HepG2 (cell line): ENCODE measurements around the gene SERPINA3. TPM values are rescaled to one million over a fixed set of nuclear protein-coding genes. Genes with fewer than 3 reads are reported as not detected.

Experiments
- DR1 ChIP-seq: sonication (generic); formaldehyde crosslinking; IDR thresholded peaks from 2 replicates; pipeline ENCODE4 v1.8.0; 2021; ENCODE audit warnings: mild to moderate bottlenecking, missing genetic modification reagents, inconsistent platforms
- HNF1A ChIP-seq, 2 experiments: sonication (generic) in 1 of 2; formaldehyde crosslinking in 1 of 2; IDR thresholded peaks; 2 replicates each; pipeline versions ENCODE4 v1.4.0 to v1.6.1; 2016 to 2020; ENCODE audit warnings: borderline replicate concordance in 1 of 2, low read depth in 1 of 2, mild to moderate bottlenecking in 1 of 2, missing genetic modification reagents in 1 of 2
- HOXD1 ChIP-seq: sonication (generic); formaldehyde crosslinking; IDR thresholded peaks from 2 replicates; pipeline ENCODE4 v1.5.0; 2020; ENCODE audit warnings: missing genetic modification reagents
- ISL2 ChIP-seq: sonication (generic); formaldehyde crosslinking; IDR thresholded peaks from 2 replicates; pipeline ENCODE4 v1.5.0; 2020; ENCODE audit warnings: missing genetic modification reagents
- NBN ChIP-seq: fragments of 450-650 bp; conservative IDR thresholded peaks from 2 replicates; pipeline ENCODE4 v1.6.1; 2017
- NCOA2 ChIP-seq: sonication (generic); formaldehyde crosslinking; IDR thresholded peaks from 2 replicates; pipeline ENCODE4 v1.8.0; 2022; ENCODE audit warnings: inconsistent platforms
- NFATC3 ChIP-seq: sonication (generic); formaldehyde crosslinking; IDR thresholded peaks from 2 replicates; pipeline ENCODE4 v1.5.1; 2020; ENCODE audit warnings: mild to moderate bottlenecking, missing genetic modification reagents
- PHF20 ChIP-seq: sonication (generic); formaldehyde crosslinking; IDR thresholded peaks from 2 replicates; pipeline ENCODE4 v1.5.0; 2020; ENCODE audit warnings: mild to moderate bottlenecking, missing genetic modification reagents
- THAP11 ChIP-seq: IDR thresholded peaks from 2 replicates; pipeline ENCODE4 v1.6.1; 2016; ENCODE audit warnings: missing biosample characterization, missing genetic modification reagents
- TSC22D2 ChIP-seq: sonication (generic); formaldehyde crosslinking; IDR thresholded peaks from 2 replicates; pipeline ENCODE4 v1.5.1; 2020; ENCODE audit warnings: missing genetic modification reagents, mild to moderate bottlenecking, borderline replicate concordance
- ZBTB3 ChIP-seq: sonication (generic); formaldehyde crosslinking; IDR thresholded peaks from 2 replicates; pipeline ENCODE4 v1.4.0; 2020; ENCODE audit warnings: low read depth, mild to moderate bottlenecking, moderate library complexity, missing genetic modification reagents, borderline replicate concordance
- ZFP36L1 ChIP-seq: sonication (generic); formaldehyde crosslinking; IDR thresholded peaks from 2 replicates; pipeline ENCODE4 v1.8.0; 2022; ENCODE audit warnings: mild to moderate bottlenecking, missing genetic modification reagents, moderate library complexity
- ZNF17 ChIP-seq: sonication (generic); formaldehyde crosslinking; IDR thresholded peaks from 2 replicates; pipeline ENCODE4 v1.5.0; 2020; ENCODE audit warnings: mild to moderate bottlenecking, missing genetic modification reagents
- ZNF18 ChIP-seq: sonication (generic); formaldehyde crosslinking; IDR thresholded peaks from 2 replicates; pipeline ENCODE4 v1.8.0; 2022; ENCODE audit warnings: mild to moderate bottlenecking, missing genetic modification reagents; ENCODE audit not compliant: insufficient replicate concordance
- ZNF224 ChIP-seq: sonication (generic); formaldehyde crosslinking; IDR thresholded peaks from 2 replicates; pipeline ENCODE4 v1.5.0; 2020; ENCODE audit warnings: mild to moderate bottlenecking, missing genetic modification reagents
- ZNF572 ChIP-seq: sonication (generic); formaldehyde crosslinking; IDR thresholded peaks from 2 replicates; pipeline ENCODE4 v1.5.1; 2020; ENCODE audit warnings: mild to moderate bottlenecking, missing genetic modification reagents
- ZNF670 ChIP-seq: sonication (generic); formaldehyde crosslinking; IDR thresholded peaks from 2 replicates; pipeline ENCODE4 v1.8.0; 2022; ENCODE audit warnings: mild to moderate bottlenecking, missing genetic modification reagents, borderline replicate concordance
- polyA plus RNA-seq, 8 experiments: library from polyadenylated mRNA; depleted of rRNA in 3 of 8; stranded (reverse) in 7 of 8; unstranded in 1 of 8; fragments of >200 nt; fragmentation: Illumina TruSeq in 4 of 8; extraction: Trizol in 4 of 8; gene quantifications; 2 replicates each; pipeline versions ENCODE4 v1.2.1 to v1.2.3, GENCODE V29; 2011 to 2016; ENCODE audit warnings: low read depth in 4 of 8, missing spikeins in 1 of 8, mixed read lengths in 1 of 8; ENCODE audit not compliant: insufficient read depth in 1 of 8
- total RNA-seq, 5 experiments: library from RNA; depleted of rRNA; stranded (reverse); fragments of >200 nt; fragmentation: Illumina TruSeq; extraction: Trizol; gene quantifications; 2 replicates each; pipeline ENCODE4 v1.2.3, GENCODE V29; 2016; ENCODE audit warnings: low read depth in 1 of 5
- TF ChIP-seq, protein P1 (sequence below): sonication (generic); formaldehyde crosslinking; IDR thresholded peaks from 2 replicates; pipeline ENCODE4 v1.5.0; 2020; ENCODE audit warnings: mild to moderate bottlenecking, missing genetic modification reagents

SERPINA3 gene
- total and polyA plus RNA-seq, 2 of the 13 experiments (the other 11 are each of a cell fraction or from before 2014, with no cell fraction given) = 825 to 2,200 TPM

- TF ChIP-seq, protein P1, sequence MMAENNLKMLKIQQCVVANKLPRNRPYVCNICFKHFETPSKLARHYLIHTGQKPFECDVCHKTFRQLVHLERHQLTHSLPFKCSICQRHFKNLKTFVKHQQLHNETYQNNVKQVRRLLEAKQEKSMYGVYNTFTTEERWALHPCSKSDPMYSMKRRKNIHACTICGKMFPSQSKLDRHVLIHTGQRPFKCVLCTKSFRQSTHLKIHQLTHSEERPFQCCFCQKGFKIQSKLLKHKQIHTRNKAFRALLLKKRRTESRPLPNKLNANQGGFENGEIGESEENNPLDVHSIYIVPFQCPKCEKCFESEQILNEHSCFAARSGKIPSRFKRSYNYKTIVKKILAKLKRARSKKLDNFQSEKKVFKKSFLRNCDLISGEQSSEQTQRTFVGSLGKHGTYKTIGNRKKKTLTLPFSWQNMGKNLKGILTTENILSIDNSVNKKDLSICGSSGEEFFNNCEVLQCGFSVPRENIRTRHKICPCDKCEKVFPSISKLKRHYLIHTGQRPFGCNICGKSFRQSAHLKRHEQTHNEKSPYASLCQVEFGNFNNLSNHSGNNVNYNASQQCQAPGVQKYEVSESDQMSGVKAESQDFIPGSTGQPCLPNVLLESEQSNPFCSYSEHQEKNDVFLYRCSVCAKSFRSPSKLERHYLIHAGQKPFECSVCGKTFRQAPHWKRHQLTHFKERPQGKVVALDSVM (CRISPR knock-in tag) = no peak
- TF ChIP-seq NBN (no peak), THAP11 (CRISPR knock-in tag) (peak; percentile 58), DR1 (0 out of 2 replicates have a peak, but pooled peaks have one; percentile 57), ZFP36L1 (CRISPR knock-in tag) (no peak), HOXD1 (CRISPR knock-in tag) (no peak), ZNF572 (no peak), HNF1A (IDR thresholded peaks at IDR 0.05; ENCODE audit: low read depth) (no peak), HNF1A (CRISPR knock-in tag; IDR thresholded peaks at IDR 0.05; ENCODE audit: borderline replicate concordance) (peak; percentile 47; the same call in 1 of the 2 replicates), NFATC3 (CRISPR knock-in tag) (0 out of 2 replicates have a peak, but pooled peaks have one; percentile 52), ZNF670 (CRISPR knock-in tag) (peak; percentile 50; the same call in 1 of the 2 replicates), TSC22D2 (peak; percentile 84; the same call in 1 of the 2 replicates), ISL2 (CRISPR knock-in tag) (peak; percentile 9; the same call in 1 of the 2 replicates), ZNF17 (no peak), NCOA2 (CRISPR knock-in tag) (peak; percentile 45; the same call in 1 of the 2 replicates), PHF20 (CRISPR knock-in tag) (no peak; the same call in 1 of the 2 replicates), ZBTB3 (CRISPR knock-in tag) (no peak), ZNF18 (CRISPR knock-in tag) (peak; percentile 93), ZNF224 (0 out of 2 replicates have a peak, but pooled peaks have one; percentile 60)
Observed at GRCh38 chr14:94581127-94581999, 30.8 kb upstream of the SERPINA3 start, which contains the start of gene SERPINA5 (continued).
